Mesendoderm (in vitro differentiated cells): ENCODE data around the gene LMTK3.

Experiments used
- DNase-seq: peaks from one replicate; pipeline ENCODE4 v3.0.0; 2013
- H2AK5ac ChIP-seq: 2 replicates; pipeline ENCODE4 v1.6.1; 2013; ENCODE audit warnings: low read length, inconsistent platforms
- H2BK120ac ChIP-seq: 2 replicates; pipeline ENCODE4 v1.6.1; 2013; ENCODE audit warnings: low read depth, mild to moderate bottlenecking, low read length, moderate library complexity, mixed read lengths
- H2BK15ac ChIP-seq: replicated peaks from 2 replicates; pipeline ENCODE4 v1.6.1; 2013; ENCODE audit warnings: low read depth, mild to moderate bottlenecking, moderate library complexity
- H2BK5ac ChIP-seq: 2 replicates; pipeline ENCODE4 v1.6.1; 2013; ENCODE audit warnings: low read length, inconsistent platforms
- H3K18ac ChIP-seq: 2 replicates; pipeline ENCODE4 v1.6.1; 2013; ENCODE audit warnings: mild to moderate bottlenecking, low read length, mixed read lengths
- H3K23ac ChIP-seq: one replicate; pipeline ENCODE4 v1.6.1; 2013; ENCODE audit warnings: low read length
- H3K27ac ChIP-seq: 2 replicates; pipeline ENCODE4 v1.5.1; 2013; ENCODE audit warnings: low read depth, mild to moderate bottlenecking, inconsistent platforms, low read length, moderate library complexity
- H3K27me3 ChIP-seq: 2 replicates; pipeline ENCODE4 v1.6.1; 2013; ENCODE audit warnings: low read length, control low read depth, mild to moderate bottlenecking, inconsistent platforms; ENCODE audit not compliant: insufficient read depth, poor library complexity
- H3K36me3 ChIP-seq: 2 replicates; pipeline ENCODE4 v1.6.1; 2013; ENCODE audit warnings: low read length, inconsistent platforms; ENCODE audit not compliant: control insufficient read depth, insufficient read depth
- H3K4ac ChIP-seq: one replicate; pipeline ENCODE4 v1.6.1; 2013; ENCODE audit warnings: low read depth, mild to moderate bottlenecking, low read length, moderate library complexity
- H3K4me1 ChIP-seq: 2 replicates; pipeline ENCODE4 v1.6.1; 2013; ENCODE audit warnings: low read depth, low read length, inconsistent platforms; ENCODE audit not compliant: control insufficient read depth
- H3K4me2 ChIP-seq: 2 replicates; pipeline ENCODE4 v1.6.1; 2013; ENCODE audit warnings: low read length
- H3K4me3 ChIP-seq: 2 replicates; pipeline ENCODE4 v1.5.1; 2013; ENCODE audit warnings: mild to moderate bottlenecking, low read length
- H3K56ac ChIP-seq: one replicate; pipeline ENCODE4 v1.6.1; 2013; ENCODE audit warnings: low read length
- H3K79me1 ChIP-seq: 2 replicates; pipeline ENCODE4 v1.6.1; 2013; ENCODE audit warnings: low read length, inconsistent platforms
- H3K79me2 ChIP-seq: 2 replicates; pipeline ENCODE4 v1.6.1; 2013; ENCODE audit warnings: mild to moderate bottlenecking, low read length; ENCODE audit not compliant: control insufficient read depth, insufficient read depth
- H3K9ac ChIP-seq: 2 replicates; pipeline ENCODE4 v1.6.1; 2013; ENCODE audit warnings: low read length, inconsistent platforms
- H4K5ac ChIP-seq: one replicate; pipeline ENCODE4 v1.6.1; 2013; ENCODE audit warnings: low read length
- H4K8ac ChIP-seq: one replicate; pipeline ENCODE4 v1.6.1; 2013; ENCODE audit warnings: low read depth, mild to moderate bottlenecking, control low read depth, low read length, moderate library complexity
- WGBS: extraction: QIAGEN DNeasy Blood & Tissue Kit; methylation state at CpG from one replicate; pipeline ENCODE4 v1.1.7; 2013; ENCODE audit warnings: low lambda C conversion rate, missing lambda C conversion rate; ENCODE audit not compliant: insufficient coverage; ENCODE audit errors: extremely low coverage; 5-methylcytosine and 5-hydroxymethylcytosine counted together

Gene LMTK3

GRCh38 chr19:48450441-48450840 is 61.2 kb downstream of the LMTK3 start:
- no peak for DNase-seq
- H2BK5ac ChIP-seq: no peak overlapping the region
- H3K4me3 ChIP-seq: no peak overlapping the region
- H3K36me3 ChIP-seq: peaks cover 23% of the 10 kb centered on the region
- H3K23ac ChIP-seq: no peak overlapping the region
- no peak overlapping the region for H2BK120ac ChIP-seq
- no peak overlapping the region for H3K4me2 ChIP-seq
- H3K27ac ChIP-seq: no peak overlapping the region
- no CpG with 5 or more reads among the region's 23 CpGs for WGBS
- no peaks in the 10 kb centered on the region for H3K27me3 ChIP-seq
- H3K4me1 ChIP-seq: peaks cover 3% of the 10 kb centered on the region
- peaks cover 12% of the 10 kb centered on the region for H3K79me1 ChIP-seq
- no peak overlapping the region for H3K18ac ChIP-seq
- no peak overlapping the region for H2BK15ac ChIP-seq
- no peak overlapping the region for H3K9ac ChIP-seq
- no peak overlapping the region for H3K4ac ChIP-seq
- H3K56ac ChIP-seq: no peak overlapping the region
- no peak overlapping the region for H4K8ac ChIP-seq
- no peak overlapping the region for H2AK5ac ChIP-seq
- H4K5ac ChIP-seq: no peak overlapping the region
- peaks cover 7% of the 10 kb centered on the region for H3K79me2 ChIP-seq

- H3K4ac ChIP-seq: no peak overlapping the region
- no peak overlapping the region for H3K9ac ChIP-seq
- no peak overlapping the region for H2BK120ac ChIP-seq
- peaks cover 8% of the 10 kb centered on the region for H3K79me1 ChIP-seq
- H3K4me1 ChIP-seq: peaks cover 8% of the 10 kb centered on the region
- no peaks in the 10 kb centered on the region for H3K27me3 ChIP-seq
- H3K23ac ChIP-seq: no peak overlapping the region
- no peak overlapping the region for H3K27ac ChIP-seq
- H4K8ac ChIP-seq: no peak overlapping the region
- H3K4me3 ChIP-seq: no peak overlapping the region
- no peak overlapping the region for H3K4me2 ChIP-seq
- H2AK5ac ChIP-seq: no peak overlapping the region
- WGBS: no CpG with 5 or more reads among the region's 4 CpGs
- no peak overlapping the region for H4K5ac ChIP-seq
- DNase-seq: no peak
- no peak overlapping the region for H3K18ac ChIP-seq
- no peak overlapping the region for H3K56ac ChIP-seq
- peaks cover 20% of the 10 kb centered on the region for H3K36me3 ChIP-seq
- no peak overlapping the region for H2BK5ac ChIP-seq
- peaks cover 7% of the 10 kb centered on the region for H3K79me2 ChIP-seq
- H2BK15ac ChIP-seq: no peak overlapping the region
These were observed 63.1 kb downstream of the LMTK3 start for GRCh38 chr19:48448563-48448962.

GRCh38 chr19:48446579-48446978 is 65.1 kb downstream of the LMTK3 start:
- peaks cover 7% of the 10 kb centered on the region for H3K79me2 ChIP-seq
- no peak overlapping the region for H4K5ac ChIP-seq
- no peak overlapping the region for H2BK15ac ChIP-seq
- H3K4me3 ChIP-seq: peak overlapping the region; percentile 97
- peaks cover 12% of the 10 kb centered on the region for H3K36me3 ChIP-seq
- H3K27me3 ChIP-seq: no peaks in the 10 kb centered on the region
- H3K4me1 ChIP-seq: peaks cover 8% of the 10 kb centered on the region
- peak overlapping the region; percentile 91 for H3K56ac ChIP-seq
- H3K18ac ChIP-seq: no peak overlapping the region
- no peak overlapping the region for H3K27ac ChIP-seq
- H3K23ac ChIP-seq: no peak overlapping the region
- no peak overlapping the region for H4K8ac ChIP-seq
- H3K9ac ChIP-seq: peak overlapping the region; percentile 88
- DNase-seq: no peak
- no peak overlapping the region for H2BK5ac ChIP-seq
- H3K79me1 ChIP-seq: peaks cover 8% of the 10 kb centered on the region
- no CpG with 5 or more reads among the region's 7 CpGs for WGBS
- H3K4me2 ChIP-seq: peak overlapping the region; percentile 55
- H2AK5ac ChIP-seq: no peak overlapping the region
- no peak overlapping the region for H3K4ac ChIP-seq
- H2BK120ac ChIP-seq: no peak overlapping the region

- Histone ChIP-seq H3K36me3 (peaks cover 8% of the 10 kb centered on the region), H2BK5ac (no peak within 1 kb of the TSS), H3K4me3 (peak within 1 kb of the TSS; percentile 97), H3K4me1 (peaks cover 8% of the 10 kb centered on the region), H3K18ac (peak within 1 kb of the TSS; percentile 70), H3K79me2 (peaks cover 7% of the 10 kb centered on the region), H3K9ac (peak within 1 kb of the TSS; percentile 88), H2AK5ac (no peak within 1 kb of the TSS), H3K27me3 (no peaks in the 10 kb centered on the region), H3K56ac (peak within 1 kb of the TSS; percentile 91), H3K4ac (peak within 1 kb of the TSS; percentile 43), H3K23ac (no peak within 1 kb of the TSS), H2BK15ac (no peak within 1 kb of the TSS), H3K4me2 (peak within 1 kb of the TSS; percentile 55), H4K8ac (peak within 1 kb of the TSS; percentile 88), H2BK120ac (no peak within 1 kb of the TSS), H3K79me1 (peaks cover 8% of the 10 kb centered on the region), H3K27ac (peak within 1 kb of the TSS; percentile 7), H4K5ac (no peak within 1 kb of the TSS)
- WGBS: no CpG with 5 or more reads among the region's 61 CpGs
- DNase-seq: peak; percentile 99
These were observed 65.8 kb downstream of the LMTK3 start, which contains the start of gene GRWD1 for GRCh38 chr19:48445606-48446481. GRWD1 (plus strand) TSS chr19:48445983; CDS start chr19:48446006, 23 bp downstream.

- Histone ChIP-seq H3K36me3 (peaks cover 4% of the 10 kb centered on the region), H3K79me2 (peaks cover 7% of the 10 kb centered on the region), H3K4me1 (peaks cover 8% of the 10 kb centered on the region), H3K18ac (no peak overlapping the region), H3K27ac (peak overlapping the region; percentile 7), H2AK5ac (no peak overlapping the region), H2BK15ac (no peak overlapping the region), H3K9ac (peak overlapping the region; percentile 88), H2BK5ac (no peak overlapping the region), H3K23ac (no peak overlapping the region), H3K56ac (peak overlapping the region; percentile 51), H3K4me3 (peak overlapping the region; percentile 97), H4K8ac (no peak overlapping the region), H3K79me1 (peaks cover 8% of the 10 kb centered on the region), H3K27me3 (no peaks in the 10 kb centered on the region), H2BK120ac (no peak overlapping the region), H3K4me2 (peak overlapping the region; percentile 6), H4K5ac (no peak overlapping the region), H3K4ac (no peak overlapping the region)
- peak; percentile 79 for DNase-seq
- WGBS: no CpG with 5 or more reads among the region's 6 CpGs
These were observed 66.4 kb downstream of the LMTK3 start for GRCh38 chr19:48445256-48445605.
